ENCODE measurements around the gene HLA-DQA2.

DNA sequence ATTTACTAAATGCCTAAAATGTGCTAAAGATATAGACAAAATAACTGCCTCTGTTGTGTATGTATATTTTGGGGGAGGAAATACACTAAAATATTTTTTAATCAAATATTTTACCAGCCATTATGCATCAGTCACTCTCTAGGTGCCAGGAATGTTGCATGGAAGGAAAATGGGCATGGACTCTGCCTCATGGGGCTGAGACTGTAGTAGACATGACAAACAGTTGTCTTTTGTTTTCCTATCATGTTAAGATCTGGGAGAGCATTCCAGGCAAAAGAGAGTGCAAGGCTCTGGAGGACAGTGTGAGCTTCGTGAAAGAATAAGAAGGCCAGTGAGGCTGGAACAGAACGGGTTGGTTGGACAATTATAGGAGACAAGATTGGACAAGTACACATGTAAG is 49.1 kb downstream of the HLA-DQA2 start:
- TF ChIP-seq, protein P1, sequence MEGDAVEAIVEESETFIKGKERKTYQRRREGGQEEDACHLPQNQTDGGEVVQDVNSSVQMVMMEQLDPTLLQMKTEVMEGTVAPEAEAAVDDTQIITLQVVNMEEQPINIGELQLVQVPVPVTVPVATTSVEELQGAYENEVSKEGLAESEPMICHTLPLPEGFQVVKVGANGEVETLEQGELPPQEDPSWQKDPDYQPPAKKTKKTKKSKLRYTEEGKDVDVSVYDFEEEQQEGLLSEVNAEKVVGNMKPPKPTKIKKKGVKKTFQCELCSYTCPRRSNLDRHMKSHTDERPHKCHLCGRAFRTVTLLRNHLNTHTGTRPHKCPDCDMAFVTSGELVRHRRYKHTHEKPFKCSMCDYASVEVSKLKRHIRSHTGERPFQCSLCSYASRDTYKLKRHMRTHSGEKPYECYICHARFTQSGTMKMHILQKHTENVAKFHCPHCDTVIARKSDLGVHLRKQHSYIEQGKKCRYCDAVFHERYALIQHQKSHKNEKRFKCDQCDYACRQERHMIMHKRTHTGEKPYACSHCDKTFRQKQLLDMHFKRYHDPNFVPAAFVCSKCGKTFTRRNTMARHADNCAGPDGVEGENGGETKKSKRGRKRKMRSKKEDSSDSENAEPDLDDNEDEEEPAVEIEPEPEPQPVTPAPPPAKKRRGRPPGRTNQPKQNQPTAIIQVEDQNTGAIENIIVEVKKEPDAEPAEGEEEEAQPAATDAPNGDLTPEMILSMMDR (conservative IDR thresholded peaks at IDR 0.05): no peak
- no peak for TF ChIP-seq ZFX (IDR thresholded peaks at IDR 0.05)

Data from C4-2B (cell line).